Neuronal stem cell (in vitro differentiated cells): ENCODE data around the gene SDCCAG8.

Experiments
- DNase-seq: peaks from one replicate; pipeline ENCODE4 v3.0.0-alpha.2; 2013; ENCODE audit warnings: low spot score
- H2AFZ ChIP-seq: one replicate; pipeline ENCODE4 v1.6.1; 2013; ENCODE audit warnings: mild to moderate bottlenecking, low read length, inconsistent platforms
- H2AK5ac ChIP-seq: 2 replicates; pipeline ENCODE4 v1.6.1; 2013; ENCODE audit warnings: low read depth, mild to moderate bottlenecking, inconsistent platforms, low read length, moderate library complexity, mixed read lengths
- H2BK120ac ChIP-seq: 2 replicates; pipeline ENCODE4 v1.6.1; 2013; ENCODE audit warnings: low read depth, mild to moderate bottlenecking, inconsistent platforms, low read length, moderate library complexity, mixed read lengths
- H2BK12ac ChIP-seq: one replicate; pipeline ENCODE4 v1.6.1; 2013; ENCODE audit warnings: low read length, inconsistent platforms
- H2BK15ac ChIP-seq: 2 replicates; pipeline ENCODE4 v1.6.1; 2013; ENCODE audit warnings: mild to moderate bottlenecking, low read length, inconsistent platforms, mixed read lengths
- H2BK5ac ChIP-seq: one replicate; pipeline ENCODE4 v1.6.1; 2013; ENCODE audit warnings: inconsistent platforms, mild to moderate bottlenecking, low read length, moderate library complexity
- H3K14ac ChIP-seq: one replicate; pipeline ENCODE4 v1.6.1; 2013; ENCODE audit warnings: low read length, inconsistent platforms
- H3K18ac ChIP-seq: 2 replicates; pipeline ENCODE4 v1.6.1; 2013; ENCODE audit warnings: low read length, inconsistent platforms
- H3K23ac ChIP-seq: 2 replicates; pipeline ENCODE4 v1.6.1; 2013; ENCODE audit warnings: low read depth, mild to moderate bottlenecking, mixed read lengths, low read length, inconsistent platforms; ENCODE audit not compliant: poor library complexity
- H3K27ac ChIP-seq: replicated peaks from 3 replicates; pipeline ENCODE4 v1.5.1; 2013; ENCODE audit warnings: low read length, inconsistent platforms
- H3K27me3 ChIP-seq, 3 experiments: 2 replicates each; pipeline ENCODE4 v1.6.1; 2013; ENCODE audit warnings: low read length in 3 of 3, mild to moderate bottlenecking in 2 of 3, inconsistent platforms in 1 of 3, low read depth in 1 of 3, mixed read lengths in 1 of 3, moderate library complexity in 1 of 3; ENCODE audit not compliant: control insufficient read depth in 3 of 3, insufficient read depth in 3 of 3
- H3K36me3 ChIP-seq, 2 donors: replicated peaks in 1 of 2; 2 replicates each; pipeline ENCODE4 v1.6.1; 2013; ENCODE audit warnings: low read length in 2 of 2; ENCODE audit not compliant: control insufficient read depth in 2 of 2, insufficient read depth in 2 of 2
- H3K4ac ChIP-seq: 2 replicates; pipeline ENCODE4 v1.6.1; 2013; ENCODE audit warnings: inconsistent platforms, mild to moderate bottlenecking, low read length, moderate library complexity
- H3K4me1 ChIP-seq, 2 donors: 1 replicate in 1 of 2; 2 replicates in 1 of 2; pipeline ENCODE4 v1.6.1; 2013; ENCODE audit warnings: low read length in 2 of 2, low read depth in 1 of 2; ENCODE audit not compliant: control insufficient read depth in 2 of 2, insufficient read depth in 1 of 2
- H3K4me2 ChIP-seq: one replicate; pipeline ENCODE4 v1.6.1; 2013; ENCODE audit warnings: mild to moderate bottlenecking, low read length, inconsistent platforms; ENCODE audit not compliant: insufficient read depth, poor library complexity, severe bottlenecking
- H3K4me3 ChIP-seq, 2 donors: 2 replicates each; pipeline ENCODE4 v1.5.1; 2013; ENCODE audit warnings: low read length in 2 of 2, mild to moderate bottlenecking in 2 of 2, inconsistent platforms in 1 of 2, moderate library complexity in 1 of 2
- H3K79me1 ChIP-seq: one replicate; pipeline ENCODE4 v1.6.1; 2013; ENCODE audit warnings: low read depth, mild to moderate bottlenecking, inconsistent platforms, low read length, moderate library complexity
- H3K9ac ChIP-seq: one replicate; pipeline ENCODE4 v1.6.1; 2013; ENCODE audit warnings: mild to moderate bottlenecking, low read depth, low read length, inconsistent platforms; ENCODE audit not compliant: poor library complexity
- H3K9me3 ChIP-seq, 2 donors: replicated peaks in 1 of 2; 2 replicates each; pipeline versions ENCODE3 to v1.6.1; 2013; ENCODE audit warnings: low read length in 2 of 2, mild to moderate bottlenecking in 2 of 2, inconsistent platforms in 1 of 2, low read depth in 1 of 2, mixed read lengths in 1 of 2, moderate library complexity in 1 of 2; ENCODE audit not compliant: control insufficient read depth in 2 of 2, insufficient read depth in 1 of 2
- H4K8ac ChIP-seq: one replicate; pipeline ENCODE4 v1.6.1; 2013; ENCODE audit warnings: low read depth, mild to moderate bottlenecking, inconsistent platforms, low read length, moderate library complexity
- H4K91ac ChIP-seq: one replicate; pipeline ENCODE4 v1.6.1; 2013; ENCODE audit warnings: low read length, low read depth, mild to moderate bottlenecking, inconsistent platforms; ENCODE audit not compliant: poor library complexity
- WGBS, 2 donors: extraction: QIAGEN DNeasy Blood & Tissue Kit; methylation state at CpG; one replicate each; pipeline ENCODE4 v1.1.7; 2013; ENCODE audit warnings: missing lambda C conversion rate in 2 of 2, mixed read lengths in 1 of 2; ENCODE audit not compliant: insufficient read length in 2 of 2, insufficient replicate concordance in 1 of 2; ENCODE audit errors: extremely low coverage in 2 of 2; 5-methylcytosine and 5-hydroxymethylcytosine counted together

The SDCCAG8 gene

DNA sequence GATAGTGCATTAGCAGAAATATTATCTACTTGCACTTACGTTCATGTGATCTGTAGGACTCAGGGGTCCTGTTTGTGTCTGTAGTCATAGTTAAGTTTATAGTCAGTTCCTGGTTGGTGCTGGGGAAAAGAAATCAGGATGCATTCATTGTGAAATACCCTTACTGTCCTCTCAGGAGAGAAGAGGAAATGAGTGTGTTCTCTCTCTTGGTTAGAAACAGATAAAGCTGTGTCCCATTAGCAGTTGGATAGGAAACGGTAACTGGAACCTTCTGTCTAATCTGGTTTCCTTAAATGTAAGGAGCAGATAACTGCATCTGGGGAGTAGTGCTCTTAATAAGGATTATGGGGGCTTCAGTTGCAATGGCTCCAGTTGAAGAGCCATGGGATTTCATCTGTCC is 8.9 kb downstream of the SDCCAG8 start:
- Histone ChIP-seq H2BK12ac (no peak overlapping the region), H3K4ac (no peak overlapping the region), H4K8ac (no peak overlapping the region), H4K91ac (no peak overlapping the region), H3K4me1 (peaks cover 0 to 5% of the 10 kb centered on the region in 2 donors), H2AFZ (no peak overlapping the region), H3K4me3 (no peak overlapping the region), H3K4me2 (no peak overlapping the region), H3K36me3 (no peaks in the 10 kb centered on the region), H3K27me3 (no peaks in the 10 kb centered on the region), H3K9ac (no peak overlapping the region), H2BK120ac (no peak overlapping the region), H3K9me3 (peaks cover 0 to 7% of the 10 kb centered on the region in 2 donors), H2BK15ac (no peak overlapping the region), H3K18ac (no peak overlapping the region), H3K27ac (no peak overlapping the region), H3K14ac (no peak overlapping the region), H2BK5ac (no peak overlapping the region), H3K79me1 (no peaks in the 10 kb centered on the region), H3K23ac (no peak overlapping the region), H2AK5ac (no peak overlapping the region)
- no peak for DNase-seq
- no CpG with 5 or more reads among the region's 2 CpGs for WGBS, 2 donors

DNA sequence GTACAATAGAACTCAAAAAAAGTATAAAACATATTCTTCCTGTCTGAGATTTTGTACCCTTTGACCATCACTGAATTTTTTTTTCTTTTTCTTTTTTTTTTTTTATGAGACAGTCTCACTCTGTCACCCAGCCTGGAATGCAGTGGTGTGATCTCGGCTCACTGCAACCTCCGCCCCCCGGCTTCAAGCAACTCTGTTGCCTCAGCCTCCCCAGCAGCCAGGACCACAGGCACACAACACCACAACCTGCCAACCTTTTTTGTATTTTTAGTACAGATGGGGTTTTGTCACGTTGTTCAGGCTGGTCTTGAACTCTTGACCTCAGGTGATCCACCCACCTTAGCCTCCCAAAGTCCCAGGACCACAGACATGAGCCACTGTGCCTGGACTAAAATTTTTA is 10.4 kb downstream of the SDCCAG8 start:
- Histone ChIP-seq H3K79me1 (no peaks in the 10 kb centered on the region), H3K4me1 (peaks cover 0 to 5% of the 10 kb centered on the region in 2 donors), H3K14ac (no peak overlapping the region), H3K27ac (no peak overlapping the region), H3K36me3 (peaks cover 0 to 6% of the 10 kb centered on the region in 2 donors), H3K4me3 (no peak overlapping the region), H2BK5ac (peak overlapping the region; percentile 2), H3K4me2 (no peak overlapping the region), H2BK120ac (no peak overlapping the region), H4K91ac (no peak overlapping the region), H2AK5ac (no peak overlapping the region), H3K27me3 (no peaks in the 10 kb centered on the region), H3K9ac (no peak overlapping the region), H3K18ac (no peak overlapping the region), H3K9me3 (peaks cover 0 to 7% of the 10 kb centered on the region in 2 donors), H2BK15ac (no peak overlapping the region), H2BK12ac (no peak overlapping the region), H2AFZ (no peak overlapping the region), H3K23ac (no peak overlapping the region), H3K4ac (no peak overlapping the region), H4K8ac (no peak overlapping the region)
- DNase-seq, result no peak
- WGBS, 2 donors, result no CpG with 5 or more reads among the region's 4 CpGs

DNA sequence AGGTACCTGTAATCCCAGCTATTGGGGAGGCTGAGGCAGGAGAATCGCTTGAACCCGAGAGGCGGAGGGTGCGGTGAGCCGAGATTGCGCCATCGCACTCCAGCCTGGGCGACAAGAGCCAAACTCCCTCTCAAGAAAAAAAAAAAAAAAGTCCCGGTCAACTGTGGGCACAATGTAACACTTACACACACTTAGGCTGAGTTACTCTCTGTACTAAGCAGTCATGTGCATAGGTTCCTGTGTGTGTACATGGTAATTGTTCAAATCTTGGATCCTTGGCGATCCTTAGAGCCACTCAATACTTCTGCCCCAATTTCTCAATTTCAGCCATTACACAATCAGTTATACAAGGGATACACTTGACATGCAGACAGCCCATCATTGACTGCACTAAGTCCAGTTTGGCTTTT is 11.6 kb downstream of the SDCCAG8 start:
- Histone ChIP-seq H2AK5ac (no peak overlapping the region), H3K18ac (no peak overlapping the region), H3K4me1 (peaks cover 0 to 5% of the 10 kb centered on the region in 2 donors), H3K36me3 (peaks cover 0 to 8% of the 10 kb centered on the region in 2 donors), H3K27ac (no peak overlapping the region), H3K79me1 (no peaks in the 10 kb centered on the region), H4K91ac (no peak overlapping the region), H3K14ac (no peak overlapping the region), H3K4me3 (no peak overlapping the region), H3K27me3 (no peaks in the 10 kb centered on the region), H2BK15ac (no peak overlapping the region), H2BK120ac (no peak overlapping the region), H3K23ac (no peak overlapping the region), H4K8ac (no peak overlapping the region), H3K9me3 (peaks cover 0 to 7% of the 10 kb centered on the region in 2 donors), H2BK5ac (no peak overlapping the region), H2AFZ (no peak overlapping the region), H2BK12ac (no peak overlapping the region), H3K4me2 (no peak overlapping the region), H3K9ac (no peak overlapping the region), H3K4ac (no peak overlapping the region)
- WGBS, 2 donors, result no CpG with 5 or more reads among the region's 10 CpGs
- no peak for DNase-seq

DNA sequence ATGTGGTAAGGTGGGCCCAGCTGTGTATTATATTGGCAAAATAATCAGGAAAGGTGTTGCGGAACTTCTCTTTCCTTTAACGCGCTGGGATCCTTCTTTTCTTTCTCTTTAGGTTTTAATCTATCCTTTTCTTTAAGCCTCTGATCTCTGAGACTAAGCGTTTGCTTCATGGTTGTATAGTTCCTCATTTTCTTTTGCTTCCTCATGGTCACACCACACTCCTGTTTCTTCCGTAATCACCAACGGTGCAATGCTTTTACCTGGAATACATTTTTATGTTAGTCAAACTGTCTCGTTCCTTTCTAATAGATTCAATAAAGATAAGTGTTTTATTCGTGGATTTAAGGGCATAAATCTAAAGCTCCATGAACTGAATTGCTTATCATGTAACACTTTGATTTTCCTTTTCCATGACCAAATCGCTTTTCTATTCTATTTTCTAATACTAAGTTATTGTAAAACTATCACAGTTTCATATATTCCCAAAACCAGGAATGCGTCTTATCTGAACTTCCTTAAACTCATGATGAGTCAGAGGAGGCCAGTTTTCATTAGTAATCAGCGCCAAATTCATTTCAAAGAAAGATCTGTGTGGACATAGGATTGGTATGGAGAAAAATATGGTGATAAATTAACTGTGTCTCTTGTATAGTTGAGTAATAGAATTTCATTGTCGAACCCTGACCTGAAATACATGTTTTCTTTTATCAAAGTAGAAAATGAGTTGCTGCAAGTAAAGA is 12.2 kb downstream of the SDCCAG8 start:
- Histone ChIP-seq H4K8ac (no peak overlapping the region), H2BK5ac (no peak overlapping the region), H3K14ac (no peak overlapping the region), H3K4me2 (no peak overlapping the region), H2AFZ (no peak overlapping the region), H3K4ac (no peak overlapping the region), H2BK120ac (no peak overlapping the region), H3K4me1 (peaks cover 0 to 5% of the 10 kb centered on the region in 2 donors), H3K27ac (no peak overlapping the region), H3K23ac (no peak overlapping the region), H2BK12ac (no peak overlapping the region), H3K36me3 (peaks cover 0 to 9% of the 10 kb centered on the region in 2 donors), H3K79me1 (no peaks in the 10 kb centered on the region), H3K18ac (no peak overlapping the region), H3K4me3 (no peak overlapping the region), H3K9me3 (peaks cover 0 to 3% of the 10 kb centered on the region in 2 donors), H3K9ac (no peak overlapping the region), H2AK5ac (no peak overlapping the region), H4K91ac (no peak overlapping the region), H3K27me3 (no peaks in the 10 kb centered on the region), H2BK15ac (no peak overlapping the region)
- DNase-seq, result no peak
- no CpG with 5 or more reads among the region's 12 CpGs for WGBS, 2 donors
